Fibroblast of lung (primary cell): ENCODE data around the gene SPEM3. TPM values are rescaled to one million over a fixed set of nuclear protein-coding genes. Genes with fewer than 3 reads are reported as not detected.
"Not testable (repeated sequence)": the region's sequence is repeated elsewhere in the genome, so short reads cannot be mapped to it uniquely, and the experiment has no call there.

Source experiments
- DNase-seq, 2 donors: peaks; one replicate each; pipeline versions ENCODE4 v3.0.0 to v3.0.0-alpha.2; 2010; ENCODE audit warnings: low read depth in 2 of 2
- H2AFZ ChIP-seq: 2 replicates; pipeline ENCODE4 v1.5.1; 2012; ENCODE audit warnings: low read length, control low read depth, inconsistent platforms
- H3K27ac ChIP-seq: 2 replicates; pipeline ENCODE4 v1.5.1; 2011; ENCODE audit warnings: low read length, control low read depth; ENCODE audit not compliant: insufficient read depth
- H3K27me3 ChIP-seq: 2 replicates; pipeline ENCODE4 v1.5.1; 2011; ENCODE audit warnings: mild to moderate bottlenecking, low read length; ENCODE audit not compliant: control insufficient read depth, insufficient read depth
- H3K36me3 ChIP-seq: 2 replicates; pipeline ENCODE4 v1.5.1; 2011; ENCODE audit warnings: low read length; ENCODE audit not compliant: control insufficient read depth, insufficient read depth
- H3K4me1 ChIP-seq: 2 replicates; pipeline ENCODE4 v1.5.1; 2011; ENCODE audit warnings: low read length; ENCODE audit not compliant: control insufficient read depth, insufficient read depth; ENCODE audit errors: extremely low read depth
- H3K4me2 ChIP-seq: 2 replicates; pipeline ENCODE4 v1.5.1; 2011; ENCODE audit warnings: low read length, control low read depth; ENCODE audit not compliant: insufficient read depth; ENCODE audit errors: extremely low read depth
- H3K4me3 ChIP-seq, 4 experiments: fragments of 200-600 bp in 1 of 4; sonication (generic) in 1 of 4; replicated peaks in 1 of 4; 2 replicates each; pipeline ENCODE4 v1.5.1; 2011 to 2016; ENCODE audit warnings: low read length in 4 of 4, low read depth in 3 of 4, mild to moderate bottlenecking in 3 of 4, control low read depth in 2 of 4, inconsistent platforms in 1 of 4, mixed read lengths in 1 of 4; ENCODE audit not compliant: insufficient read depth in 1 of 4; ENCODE audit errors: control extremely low read depth in 1 of 4
- H3K79me2 ChIP-seq: 2 replicates; pipeline ENCODE4 v1.5.1; 2012; ENCODE audit warnings: mild to moderate bottlenecking, low read length, inconsistent platforms; ENCODE audit not compliant: control insufficient read depth, insufficient read depth
- H3K9ac ChIP-seq: 2 replicates; pipeline ENCODE4 v1.5.1; 2011; ENCODE audit warnings: mild to moderate bottlenecking, low read length, control low read depth; ENCODE audit not compliant: insufficient read depth
- H3K9me3 ChIP-seq: 2 replicates; pipeline ENCODE4 v1.5.1; 2012; ENCODE audit warnings: low read depth, low read length; ENCODE audit not compliant: control insufficient read depth, insufficient read depth
- H4K20me1 ChIP-seq: 2 replicates; pipeline ENCODE4 v1.5.1; 2011; ENCODE audit warnings: low read length; ENCODE audit not compliant: control insufficient read depth, insufficient read depth; ENCODE audit errors: extremely low read depth
- CTCF ChIP-seq, 2 donors: IDR thresholded peaks in 1 of 2; conservative IDR thresholded peaks in 1 of 2; 1 replicate in 1 of 2; 2 replicates in 1 of 2; pipeline ENCODE4 v1.5.1; 2011 to 2012; ENCODE audit warnings: low read length in 2 of 2, control low read depth in 1 of 2, inconsistent platforms in 1 of 2, low read depth in 1 of 2, mild to moderate bottlenecking in 1 of 2
- EZH2 ChIP-seq: IDR thresholded peaks from 2 replicates; pipeline ENCODE4 v1.5.1; 2012; ENCODE audit warnings: low read length, control low read depth, mild to moderate bottlenecking; ENCODE audit errors: missing control alignments
- polyA plus RNA-seq, 2 donors: library from polyadenylated mRNA; depleted of rRNA in 1 of 2; stranded (reverse) in 1 of 2; unstranded in 1 of 2; fragments of >200 nt; gene quantifications; 2 replicates each; pipeline ENCODE4 v1.2.1, GENCODE V29; 2011 to 2012; ENCODE audit warnings: missing spikeins in 1 of 2
- total RNA-seq: library from RNA; depleted of rRNA; stranded (reverse); fragments of >200 nt; gene quantifications from 2 replicates; pipeline ENCODE4 v1.2.1, GENCODE V29; 2014

The SPEM3 gene
- total and polyA plus RNA-seq, 2 donors (not counting 1 experiment from before 2014, with no cell fraction given): not detected

GRCh38 chr17:7467498-7467897, 38.8 kb downstream of the SPEM3 start:
- H2AFZ ChIP-seq: no peak overlapping the region
- H3K79me2 ChIP-seq: peaks cover 45% of the 10 kb centered on the region
- H3K9me3 ChIP-seq: no peaks in the 10 kb centered on the region

GRCh38 chr17:7468290-7468689, 39.6 kb downstream of the SPEM3 start:
- Histone ChIP-seq H3K79me2 (peaks cover 48% of the 10 kb centered on the region), H4K20me1 (no peaks in the 10 kb centered on the region)

More at GRCh38 chr17:7467498-7467897, 38.8 kb downstream of the SPEM3 start:
- no peak overlapping the region for H3K4me2 ChIP-seq
- DNase-seq: no peak
- TF ChIP-seq CTCF (conservative IDR thresholded peaks at IDR 0.05 in 1 of 2, IDR thresholded peaks at IDR 0.05 in 1 of 2; ENCODE audit: low read depth in 1 of 2, low read length in 2 of 2) (no peak), EZH2 (no peak)
- H3K27ac ChIP-seq: peak overlapping the region; percentile 68
- H4K20me1 ChIP-seq: no peaks in the 10 kb centered on the region
- H3K9ac ChIP-seq: no peak overlapping the region
- H3K27me3 ChIP-seq: no peaks in the 10 kb centered on the region
- peaks cover 18% of the 10 kb centered on the region for H3K36me3 ChIP-seq
- H3K4me3 ChIP-seq: no peak overlapping the region
- H3K4me1 ChIP-seq: peaks cover 14% of the 10 kb centered on the region

GRCh38 chr17:7468804-7469389, 40.2 kb downstream of the SPEM3 start:
- Histone ChIP-seq H3K9ac (no peak overlapping the region), H3K79me2 (peaks cover 54% of the 10 kb centered on the region), H3K27me3 (no peaks in the 10 kb centered on the region), H3K4me2 (no peak overlapping the region), H3K36me3 (peaks cover 6% of the 10 kb centered on the region), H4K20me1 (no peaks in the 10 kb centered on the region), H3K27ac (no peak overlapping the region), H3K4me3 (no peak overlapping the region), H3K9me3 (no peaks in the 10 kb centered on the region), H2AFZ (no peak overlapping the region), H3K4me1 (peaks cover 14% of the 10 kb centered on the region)
- no peak for DNase-seq
- TF ChIP-seq CTCF (conservative IDR thresholded peaks at IDR 0.05 in 1 of 2, IDR thresholded peaks at IDR 0.05 in 1 of 2; ENCODE audit: low read depth in 1 of 2, low read length in 2 of 2) (no peak), EZH2 (no peak)

More at GRCh38 chr17:7468290-7468689, 39.6 kb downstream of the SPEM3 start:
- TF ChIP-seq EZH2 (no peak), CTCF (conservative IDR thresholded peaks at IDR 0.05 in 1 of 2, IDR thresholded peaks at IDR 0.05 in 1 of 2; ENCODE audit: low read depth in 1 of 2, low read length in 2 of 2) (no peak)
- H3K9ac ChIP-seq: no peak overlapping the region
- H2AFZ ChIP-seq: no peak overlapping the region
- no peaks in the 10 kb centered on the region for H3K27me3 ChIP-seq
- H3K4me2 ChIP-seq: no peak overlapping the region
- DNase-seq: no peak
- H3K4me1 ChIP-seq: peaks cover 14% of the 10 kb centered on the region
- no peak overlapping the region for H3K4me3 ChIP-seq
- H3K9me3 ChIP-seq: no peaks in the 10 kb centered on the region
- peaks cover 12% of the 10 kb centered on the region for H3K36me3 ChIP-seq
- no peak overlapping the region for H3K27ac ChIP-seq

- not testable (repeated sequence) for DNase-seq, H3K4me3 ChIP-seq, H2AFZ ChIP-seq, H3K9ac ChIP-seq, H3K27me3 ChIP-seq, H3K27ac ChIP-seq, H3K9me3 ChIP-seq, H4K20me1 ChIP-seq, H3K36me3 ChIP-seq, H3K4me2 ChIP-seq
- Histone ChIP-seq H3K4me1 (peaks cover 14% of the 10 kb centered on the region), H3K79me2 (peaks cover 63% of the 10 kb centered on the region)
Measured at GRCh38 chr17:7469843-7470242, 41.2 kb downstream of the SPEM3 start.
